ENCODE data around the gene DCAKD.

Gene DCAKD

GRCh38 chr17:44977065-44977464, 74.4 kb downstream of the DCAKD start:
- no peak overlapping the region for H3K4me3 ChIP-seq (replicated peaks; ENCODE audit: low read depth, low read length)
- TF ChIP-seq, protein P1, sequence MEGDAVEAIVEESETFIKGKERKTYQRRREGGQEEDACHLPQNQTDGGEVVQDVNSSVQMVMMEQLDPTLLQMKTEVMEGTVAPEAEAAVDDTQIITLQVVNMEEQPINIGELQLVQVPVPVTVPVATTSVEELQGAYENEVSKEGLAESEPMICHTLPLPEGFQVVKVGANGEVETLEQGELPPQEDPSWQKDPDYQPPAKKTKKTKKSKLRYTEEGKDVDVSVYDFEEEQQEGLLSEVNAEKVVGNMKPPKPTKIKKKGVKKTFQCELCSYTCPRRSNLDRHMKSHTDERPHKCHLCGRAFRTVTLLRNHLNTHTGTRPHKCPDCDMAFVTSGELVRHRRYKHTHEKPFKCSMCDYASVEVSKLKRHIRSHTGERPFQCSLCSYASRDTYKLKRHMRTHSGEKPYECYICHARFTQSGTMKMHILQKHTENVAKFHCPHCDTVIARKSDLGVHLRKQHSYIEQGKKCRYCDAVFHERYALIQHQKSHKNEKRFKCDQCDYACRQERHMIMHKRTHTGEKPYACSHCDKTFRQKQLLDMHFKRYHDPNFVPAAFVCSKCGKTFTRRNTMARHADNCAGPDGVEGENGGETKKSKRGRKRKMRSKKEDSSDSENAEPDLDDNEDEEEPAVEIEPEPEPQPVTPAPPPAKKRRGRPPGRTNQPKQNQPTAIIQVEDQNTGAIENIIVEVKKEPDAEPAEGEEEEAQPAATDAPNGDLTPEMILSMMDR (IDR thresholded peaks at IDR 0.05; ENCODE audit: low read length, missing control alignments): no peak
- DNase-seq (ENCODE audit: low read depth): no peak

DNA sequence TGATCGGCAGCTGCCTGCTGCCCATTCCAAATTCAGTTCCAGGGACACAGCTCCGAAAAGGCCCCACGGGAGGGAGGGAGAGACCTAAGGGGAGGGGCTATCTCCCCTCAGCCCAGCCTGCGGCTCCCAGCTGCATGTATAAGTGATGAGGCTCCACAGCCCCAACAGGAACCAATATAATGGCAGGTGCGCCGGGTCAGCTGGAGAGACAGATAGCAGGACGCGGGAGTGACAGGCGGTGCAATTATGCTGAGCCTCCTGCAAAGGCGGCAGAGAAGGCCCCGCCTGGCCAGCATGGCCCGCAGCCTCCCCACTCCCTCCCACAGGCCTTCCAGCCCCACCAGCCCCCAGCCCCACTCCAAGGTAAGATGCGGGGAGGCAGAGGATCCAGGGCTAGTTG, 75.2 kb downstream of the DCAKD start:
- TF ChIP-seq, protein P1 (IDR thresholded peaks at IDR 0.05; ENCODE audit: low read length, missing control alignments): no peak

More for the DNA sequence above, 75.2 kb downstream of the DCAKD start:
- no peak for DNase-seq (ENCODE audit: low read depth)
- no peak overlapping the region for H3K4me3 ChIP-seq (replicated peaks; ENCODE audit: low read depth, low read length)
